Activated CD8-positive, alpha-beta memory T cell treated with anti-CD3 and anti-CD28 coated beads for 24 hours (primary cell): ENCODE results near the gene C22orf31.

ENCODE experiments used
- DNase-seq: peaks from one replicate; pipeline ENCODE4 v3.0.0-alpha.2; 2020

The C22orf31 gene

DNA sequence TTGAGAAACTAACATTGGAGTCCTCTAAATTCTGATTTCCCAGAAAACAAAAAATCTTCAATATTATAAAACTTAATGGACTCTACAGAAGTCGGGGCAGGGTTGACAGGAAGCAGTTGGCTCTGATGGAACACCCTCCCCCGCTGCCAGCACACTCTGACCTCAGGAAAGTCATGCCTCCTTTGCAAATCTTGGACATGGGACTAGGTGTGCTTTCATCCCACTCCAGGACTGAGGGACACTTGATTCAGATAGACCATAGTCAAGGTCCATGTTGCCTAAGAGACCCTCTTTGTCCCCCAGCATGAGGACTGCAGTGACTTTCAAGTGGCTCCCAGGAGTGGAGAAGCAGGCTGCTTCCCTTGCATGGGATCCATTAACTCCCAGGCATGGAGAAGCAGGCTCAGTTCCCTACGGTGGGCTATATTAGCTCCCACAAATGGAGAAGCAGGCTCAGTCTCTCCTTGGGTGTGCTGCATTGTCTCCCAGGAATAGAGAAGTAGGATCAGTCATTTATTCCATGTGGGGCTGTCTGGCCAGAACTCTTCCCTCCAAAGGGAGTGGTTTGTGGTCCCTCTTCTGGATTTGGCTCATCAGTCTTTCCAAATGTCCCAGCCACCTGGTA is 38.3 kb downstream of the C22orf31 start:
- no peak for DNase-seq

DNA sequence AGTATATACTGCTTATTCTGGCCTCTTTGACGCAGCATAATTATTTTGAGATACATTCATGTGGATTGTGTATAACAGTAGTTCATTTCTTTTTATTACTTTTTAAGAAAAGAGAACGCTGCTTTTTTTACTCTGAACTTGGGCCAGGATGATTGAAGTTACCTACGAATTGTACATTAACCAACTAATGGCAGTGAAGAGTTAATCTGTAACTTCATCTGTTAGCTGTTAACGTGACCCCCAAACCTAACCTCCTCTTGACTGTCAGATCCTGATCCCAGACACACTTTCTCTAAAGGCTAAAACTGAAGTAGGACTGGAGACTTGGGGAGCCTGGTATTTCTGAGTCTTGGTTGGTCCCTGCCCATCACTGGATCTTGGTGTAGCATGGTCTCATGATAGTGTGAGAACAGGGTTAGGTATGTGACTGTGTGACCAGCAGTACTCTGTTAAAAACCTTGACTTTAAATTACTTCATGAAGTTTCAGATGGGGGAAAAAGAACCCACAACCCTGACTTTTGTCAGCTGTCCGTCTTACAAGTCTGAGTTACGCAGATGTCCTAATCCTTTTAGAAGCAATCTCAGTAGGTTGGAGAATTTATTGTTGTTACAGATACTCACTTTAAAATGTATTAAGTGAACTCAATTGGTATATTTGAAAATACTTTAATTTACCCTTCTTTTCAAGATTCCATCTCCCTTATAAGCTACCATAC is 39.4 kb downstream of the C22orf31 start:
- no peak for DNase-seq

DNA sequence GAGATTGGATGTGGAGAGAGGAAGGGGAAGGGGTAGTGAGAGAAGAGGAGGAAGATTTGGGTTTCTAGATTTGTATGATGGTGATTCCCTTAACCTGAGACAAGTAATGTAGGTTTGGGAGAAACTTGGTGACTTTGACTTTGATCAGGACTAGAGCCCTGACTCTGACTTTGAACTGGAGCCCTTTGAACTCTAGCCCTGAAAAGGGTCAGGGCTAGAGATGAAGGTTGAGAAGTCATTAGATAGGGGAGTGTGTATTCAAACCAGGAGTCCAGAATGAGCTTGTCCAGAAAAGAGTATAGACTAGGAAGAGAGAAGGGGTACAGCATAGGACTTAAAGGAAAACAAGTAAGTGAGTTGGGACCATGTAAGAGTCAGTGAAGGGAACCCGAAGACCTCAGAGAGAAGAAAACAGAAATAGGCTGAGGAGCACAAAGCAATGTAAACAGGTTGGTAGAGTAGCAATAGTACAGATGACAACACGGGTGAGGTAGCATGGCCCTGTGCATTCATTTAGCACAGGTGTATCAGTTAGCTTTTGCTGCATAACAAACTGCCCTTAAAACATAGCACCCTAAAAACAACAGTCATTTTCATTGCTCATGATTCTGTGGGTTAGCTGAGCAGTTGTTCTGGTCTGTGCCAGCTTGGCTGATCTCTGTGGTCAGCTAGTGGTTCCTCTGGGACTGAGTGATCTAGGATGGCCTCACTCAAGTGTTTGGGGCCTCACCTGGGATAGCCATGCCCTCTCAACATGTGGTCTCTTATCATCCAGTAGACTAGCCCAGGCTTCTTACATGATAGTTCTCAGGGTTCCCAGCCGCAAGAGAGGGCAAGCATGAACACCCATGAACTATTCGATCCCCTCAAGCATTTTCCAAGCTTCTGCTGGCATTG is 43.1 kb downstream of the C22orf31 start:
- DNase-seq, result no peak

DNA sequence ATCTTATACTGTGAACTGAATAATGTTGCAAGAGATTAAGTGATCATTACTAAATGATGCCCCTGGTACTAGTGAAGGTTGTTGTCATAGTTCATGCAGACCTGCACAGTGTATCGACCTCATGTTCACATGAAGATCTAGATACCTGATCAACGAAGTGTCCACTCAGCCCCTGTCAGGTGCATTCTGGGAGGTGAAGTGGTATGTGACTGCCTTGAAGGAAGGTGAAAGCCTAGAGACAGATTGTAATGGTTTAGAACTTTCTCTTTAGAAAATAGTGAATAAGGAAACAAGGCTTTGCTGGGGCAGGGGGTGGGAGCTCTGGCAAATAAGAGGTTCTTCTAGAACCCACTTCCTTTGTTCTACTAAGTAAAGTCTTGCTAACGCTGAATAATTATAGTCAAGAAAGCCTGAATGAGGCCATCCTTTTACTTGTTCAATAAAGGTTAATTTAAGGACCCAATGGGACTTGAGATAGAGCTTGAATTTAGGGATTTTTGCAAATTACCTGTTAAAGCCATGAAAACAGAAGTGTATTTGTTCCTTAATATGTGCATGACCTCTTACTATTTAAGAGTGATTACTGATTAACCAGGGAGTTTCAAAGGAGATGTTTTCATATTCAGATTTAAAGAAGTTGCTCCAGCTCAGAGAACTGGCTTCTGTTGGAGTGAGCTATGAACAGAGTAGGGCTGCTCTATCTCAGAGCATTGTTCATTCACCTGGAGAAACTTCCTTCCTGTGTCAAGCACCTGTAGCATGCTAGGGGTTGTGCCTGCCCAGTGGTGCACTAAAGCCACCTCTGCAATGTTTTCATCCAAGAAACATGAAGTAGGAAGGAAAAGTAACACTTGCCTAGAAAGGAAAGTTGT is 45.3 kb downstream of the C22orf31 start:
- DNase-seq, result no peak

DNA sequence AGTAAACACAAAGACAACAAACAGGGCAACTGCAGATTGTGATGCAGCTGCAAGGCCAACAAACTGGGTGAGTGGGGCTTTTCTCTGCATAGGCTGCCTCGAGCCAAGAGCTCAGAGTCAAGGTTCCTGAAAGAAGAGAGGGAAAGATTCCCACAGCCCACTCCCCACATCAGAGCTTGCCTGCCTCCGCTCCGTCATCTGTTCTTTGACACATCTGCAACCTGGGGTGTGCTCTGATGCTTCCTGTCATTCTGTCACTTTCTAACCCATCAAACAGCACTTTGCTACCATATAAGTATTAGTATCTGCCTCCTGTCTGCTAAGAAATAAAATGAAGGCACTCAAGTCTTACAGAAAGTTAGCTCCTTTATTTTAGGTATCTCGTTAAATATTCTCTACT is 46.9 kb downstream of the C22orf31 start:
- DNase-seq, result no peak

DNA sequence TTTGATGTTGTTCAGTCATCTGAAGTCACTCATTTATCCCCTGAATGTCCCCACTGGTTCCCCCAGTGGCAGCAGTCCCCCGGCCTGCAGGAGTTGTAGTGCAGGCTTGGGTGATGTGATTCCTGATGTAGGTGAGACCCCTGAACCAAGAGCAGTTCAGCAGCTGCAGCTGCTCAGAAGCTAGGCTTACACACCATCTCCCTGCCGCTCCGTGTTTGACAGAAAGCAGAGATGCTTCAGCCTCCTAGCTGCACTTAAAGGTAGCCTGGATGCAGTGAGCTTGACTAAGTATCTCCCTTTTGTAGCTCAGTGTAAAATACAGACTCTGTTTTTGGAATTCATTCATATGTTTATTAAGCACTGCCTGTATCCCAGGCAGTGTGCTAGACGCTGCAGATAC is 47.3 kb downstream of the C22orf31 start:
- no peak for DNase-seq

DNA sequence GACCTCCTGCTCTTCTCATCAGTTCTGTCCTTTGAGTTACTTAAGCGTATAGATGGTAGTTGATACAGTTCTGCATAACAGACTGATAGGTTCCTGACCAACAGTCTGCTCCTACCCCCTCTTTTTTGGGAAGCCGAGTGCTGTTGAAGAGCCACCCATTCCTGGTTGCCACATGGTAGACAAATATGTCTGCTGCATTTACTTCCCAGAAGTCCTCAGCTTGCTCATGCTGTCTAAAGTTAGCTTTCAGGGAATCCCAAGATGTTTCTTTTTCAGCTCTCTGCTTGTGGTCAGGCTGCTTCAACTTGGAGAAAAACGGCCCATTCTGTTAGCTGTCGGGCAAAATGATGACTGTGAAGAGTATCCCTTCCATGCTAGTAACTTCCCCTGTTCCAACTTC is 48.7 kb downstream of the C22orf31 start:
- no peak for DNase-seq

DNA sequence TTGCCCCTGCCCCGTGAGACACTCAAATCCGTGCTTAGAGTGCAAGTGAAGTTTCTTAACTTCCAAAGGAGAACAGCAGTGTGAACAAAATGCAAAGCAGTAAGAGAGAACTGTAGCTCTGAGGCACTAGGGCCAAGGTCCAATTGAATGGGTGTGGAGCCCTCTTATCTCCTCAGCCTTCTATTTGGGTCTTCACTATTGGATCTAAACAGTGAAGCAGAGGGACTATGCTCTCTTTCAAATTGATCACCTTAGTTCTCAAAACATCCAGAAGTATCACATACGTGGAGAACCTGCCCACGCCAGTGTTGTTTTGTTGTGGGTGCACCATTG is 49.6 kb downstream of the C22orf31 start:
- no peak for DNase-seq

DNA sequence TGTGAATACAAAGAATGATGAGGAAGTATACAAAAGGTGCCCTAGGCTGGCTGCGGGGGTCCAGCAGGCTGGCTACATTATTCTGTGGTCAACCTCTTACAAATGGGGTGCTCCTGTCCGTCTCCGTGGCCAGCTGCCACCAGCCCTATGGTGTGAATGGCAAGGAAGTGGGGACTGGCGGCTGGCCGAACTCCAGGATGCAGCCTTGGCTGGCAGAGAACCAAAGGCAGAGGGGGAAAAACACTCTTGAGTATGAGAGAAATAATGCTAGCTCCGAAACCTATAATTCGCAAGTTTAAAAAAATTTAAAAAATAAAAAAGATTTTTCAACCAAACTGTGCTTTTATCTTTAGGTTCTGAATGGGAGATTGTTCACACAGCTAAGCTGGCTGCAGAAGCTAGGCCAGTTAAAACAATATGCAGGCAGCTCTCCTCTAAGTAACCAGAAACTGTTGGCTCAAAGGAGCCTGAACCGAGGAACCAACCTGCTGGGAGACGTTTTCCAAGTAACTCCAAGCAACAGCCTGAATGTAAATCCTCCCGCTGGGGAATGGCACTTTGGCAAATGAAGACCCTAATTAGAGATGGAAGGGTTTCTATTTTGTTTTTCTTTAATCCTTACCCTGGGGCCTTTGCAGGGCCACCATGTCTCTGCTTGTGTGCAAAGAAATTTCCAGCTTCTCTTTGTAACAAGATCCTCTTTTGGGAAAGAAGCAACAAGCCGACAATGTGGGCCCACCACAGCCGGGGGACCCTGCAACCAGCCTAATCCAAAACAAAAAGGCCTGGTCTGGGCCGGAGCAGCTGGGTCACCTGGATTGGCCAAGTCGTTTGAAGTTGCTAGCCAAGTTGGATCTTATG is 50.2 kb downstream of the C22orf31 start:
- no peak for DNase-seq

DNA sequence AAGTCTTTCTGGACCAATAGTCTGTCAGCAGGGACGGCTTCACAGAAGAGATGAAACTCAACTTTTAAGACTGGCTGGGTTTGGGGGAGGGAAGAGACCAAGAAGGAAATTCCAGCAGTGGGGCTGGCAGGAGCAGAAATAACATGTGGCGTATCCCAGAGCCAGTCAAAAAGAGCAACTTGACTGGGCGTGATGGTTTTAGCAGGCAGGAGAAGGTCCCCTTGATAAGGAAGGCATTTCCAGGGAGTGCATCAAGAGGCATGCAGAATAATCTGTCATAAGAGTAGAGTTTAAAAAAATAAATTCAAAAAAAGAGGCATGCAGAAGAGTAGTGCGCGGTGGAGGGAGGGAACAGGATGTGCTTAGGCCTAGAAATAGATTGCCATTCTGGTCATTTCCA is 52.5 kb downstream of the C22orf31 start:
- no peak for DNase-seq
